H9 (cell line): ENCODE data around the gene SLC36A3. TPM values are rescaled to one million over a fixed set of nuclear protein-coding genes. Genes with fewer than 3 reads are reported as not detected.

Source experiments
- DNase-seq: peaks from one replicate; pipeline ENCODE4 v3.0.0-alpha.2; 2017
- H2AFZ ChIP-seq: one replicate; pipeline ENCODE4 v1.6.1; 2013; ENCODE audit warnings: mild to moderate bottlenecking, low read length, control low read depth, moderate library complexity
- H2AK5ac ChIP-seq: 2 replicates; pipeline ENCODE4 v1.6.1; 2013; ENCODE audit warnings: low read length, control low read depth, mixed read lengths; ENCODE audit not compliant: insufficient read length
- H2BK120ac ChIP-seq: one replicate; pipeline ENCODE4 v1.6.1; 2013; ENCODE audit warnings: low read depth, mild to moderate bottlenecking, low read length, control low read depth, inconsistent platforms; ENCODE audit not compliant: poor library complexity, severe bottlenecking
- H2BK12ac ChIP-seq: 2 replicates; pipeline ENCODE4 v1.6.1; 2013; ENCODE audit warnings: low read length, control low read depth, mixed read lengths, low read depth; ENCODE audit not compliant: insufficient read length
- H2BK15ac ChIP-seq: 2 replicates; pipeline ENCODE4 v1.6.1; 2013; ENCODE audit warnings: low read depth, low read length, control low read depth
- H2BK20ac ChIP-seq: one replicate; pipeline ENCODE4 v1.6.1; 2013; ENCODE audit warnings: low read depth, mild to moderate bottlenecking, low read length, control low read depth, inconsistent platforms; ENCODE audit not compliant: poor library complexity, severe bottlenecking
- H2BK5ac ChIP-seq: 2 replicates; pipeline ENCODE4 v1.6.1; 2013; ENCODE audit warnings: low read length, control low read depth, mixed read lengths; ENCODE audit not compliant: insufficient read length
- H3K14ac ChIP-seq: 2 replicates; pipeline ENCODE4 v1.6.1; 2013; ENCODE audit warnings: low read length, control low read depth; ENCODE audit not compliant: insufficient read depth
- H3K18ac ChIP-seq: 2 replicates; pipeline ENCODE4 v1.6.1; 2013; ENCODE audit warnings: low read depth, mild to moderate bottlenecking, mixed read lengths, low read length, control low read depth; ENCODE audit not compliant: insufficient read length
- H3K23ac ChIP-seq: 2 replicates; pipeline ENCODE4 v1.6.1; 2013; ENCODE audit warnings: low read length, control low read depth, mixed read lengths, low read depth; ENCODE audit not compliant: insufficient read length
- H3K23me2 ChIP-seq: 2 replicates; pipeline ENCODE4 v1.6.1; 2013; ENCODE audit warnings: low read depth, mild to moderate bottlenecking, mixed read lengths, low read length, control low read depth; ENCODE audit not compliant: insufficient read length, poor library complexity, severe bottlenecking
- H3K27ac ChIP-seq: 2 replicates; pipeline ENCODE4 v1.5.1; 2013; ENCODE audit warnings: low read length, control low read depth, mixed read lengths, low read depth; ENCODE audit not compliant: insufficient read length
- H3K27me3 ChIP-seq: 2 replicates; pipeline ENCODE4 v1.6.1; 2013; ENCODE audit warnings: low read length, control low read depth, inconsistent platforms; ENCODE audit not compliant: insufficient read depth
- H3K4ac ChIP-seq: 2 replicates; pipeline ENCODE4 v1.6.1; 2013; ENCODE audit warnings: low read depth, mild to moderate bottlenecking, control low read depth, inconsistent platforms, low read length, moderate library complexity
- H3K4me1 ChIP-seq: 2 replicates; pipeline ENCODE4 v1.6.1; 2013; ENCODE audit warnings: low read length, control low read depth, inconsistent platforms; ENCODE audit not compliant: insufficient read depth
- H3K4me2 ChIP-seq: 2 replicates; pipeline ENCODE4 v1.6.1; 2013; ENCODE audit warnings: low read length, control low read depth, mixed read lengths; ENCODE audit not compliant: insufficient read length, insufficient read depth
- H3K56ac ChIP-seq: 2 replicates; pipeline ENCODE4 v1.6.1; 2013; ENCODE audit warnings: low read depth, mild to moderate bottlenecking, mixed read lengths, low read length, control low read depth; ENCODE audit not compliant: insufficient read length
- H3K79me1 ChIP-seq: 2 replicates; pipeline ENCODE4 v1.6.1; 2013; ENCODE audit warnings: low read depth, mild to moderate bottlenecking, moderate library complexity, low read length, control low read depth, inconsistent platforms; ENCODE audit not compliant: insufficient read depth, poor library complexity, severe bottlenecking
- H3K79me2 ChIP-seq: 2 replicates; pipeline ENCODE4 v1.6.1; 2013; ENCODE audit warnings: low read length, control low read depth, inconsistent platforms; ENCODE audit not compliant: insufficient read depth
- H3K9ac ChIP-seq: 2 replicates; pipeline ENCODE4 v1.6.1; 2013; ENCODE audit warnings: low read length, control low read depth, mixed read lengths; ENCODE audit not compliant: insufficient read length; ENCODE audit errors: extremely low read depth
- H3K9me3 ChIP-seq: one replicate; pipeline ENCODE4 v1.6.1; 2013; ENCODE audit warnings: low read depth, low read length, inconsistent platforms; ENCODE audit not compliant: control insufficient read depth
- H3T11ph ChIP-seq: one replicate; pipeline ENCODE4 v1.6.1; 2013; ENCODE audit warnings: mild to moderate bottlenecking, low read length, control low read depth, inconsistent platforms
- H4K20me1 ChIP-seq: one replicate; pipeline ENCODE4 v1.6.1; 2013; ENCODE audit not compliant: control insufficient read depth, insufficient read length, insufficient read depth
- H4K5ac ChIP-seq: 2 replicates; pipeline ENCODE4 v1.6.1; 2013; ENCODE audit warnings: low read depth, mild to moderate bottlenecking, mixed read lengths, low read length, control low read depth; ENCODE audit not compliant: insufficient read length
- H4K8ac ChIP-seq: replicated peaks from 2 replicates; pipeline ENCODE4 v1.6.1; 2013; ENCODE audit warnings: low read length, control low read depth, mixed read lengths, low read depth; ENCODE audit not compliant: insufficient read length
- H4K91ac ChIP-seq: 2 replicates; pipeline ENCODE4 v1.6.1; 2013; ENCODE audit warnings: low read depth, mild to moderate bottlenecking, moderate library complexity, mixed read lengths, low read length, control low read depth; ENCODE audit not compliant: insufficient read length
- H3K27ac Mint-ChIP-seq, 3 experiments: 2 replicates in 2 of 3; 3 replicates in 1 of 3; pipeline ENCODE4 v1.8.0; 2020 to 2021; ENCODE audit warnings: mixed read lengths in 3 of 3, mild to moderate bottlenecking in 1 of 3, moderate library complexity in 1 of 3
- H3K27me3 Mint-ChIP-seq: 2 replicates; pipeline ENCODE4 v1.8.0; 2021; ENCODE audit warnings: low read depth, mild to moderate bottlenecking, moderate library complexity, mixed read lengths
- H3K36me3 Mint-ChIP-seq, 3 experiments: 2 replicates in 2 of 3; 3 replicates in 1 of 3; pipeline ENCODE4 v1.8.0; 2020 to 2021; ENCODE audit warnings: low read depth in 3 of 3, mixed read lengths in 3 of 3; ENCODE audit not compliant: insufficient read depth in 1 of 3
- H3K4me1 Mint-ChIP-seq, 2 experiments: 2 replicates each; pipeline ENCODE4 v1.8.0; 2020; ENCODE audit warnings: mixed read lengths in 2 of 2
- H3K4me3 Mint-ChIP-seq, 2 experiments: 2 replicates in 1 of 2; 3 replicates in 1 of 2; pipeline ENCODE4 v1.8.0; 2020 to 2021; ENCODE audit warnings: mild to moderate bottlenecking in 2 of 2, mixed read lengths in 2 of 2, moderate library complexity in 1 of 2
- H3K9me3 Mint-ChIP-seq, 2 experiments: 2 replicates in 1 of 2; 3 replicates in 1 of 2; pipeline ENCODE4 v1.8.0; 2020; ENCODE audit warnings: mild to moderate bottlenecking in 2 of 2, mixed read lengths in 2 of 2, moderate library complexity in 1 of 2
- WGBS: extraction: QIAGEN DNeasy Blood & Tissue Kit; methylation state at CpG from one replicate; pipeline ENCODE4 v1.1.7; 2013; ENCODE audit warnings: missing lambda C conversion rate, low lambda C conversion rate, mixed read lengths; ENCODE audit not compliant: insufficient read length; ENCODE audit errors: extremely low coverage; 5-methylcytosine and 5-hydroxymethylcytosine counted together
- total RNA-seq: library from RNA; stranded (reverse); gene quantifications from 2 replicates; pipeline ENCODE4 v1.2.1, GENCODE V29; 2021
- TF ChIP-seq, protein P1 (sequence below): fragments of 200-600 bp; sonication (generic); conservative IDR thresholded peaks from 3 replicates; pipeline ENCODE4 v1.8.0; 2021; ENCODE audit warnings: antibody characterized with exemption, mild to moderate bottlenecking

Gene SLC36A3
- total RNA-seq, 1 experiment from 2014 or later: not detected

DNA sequence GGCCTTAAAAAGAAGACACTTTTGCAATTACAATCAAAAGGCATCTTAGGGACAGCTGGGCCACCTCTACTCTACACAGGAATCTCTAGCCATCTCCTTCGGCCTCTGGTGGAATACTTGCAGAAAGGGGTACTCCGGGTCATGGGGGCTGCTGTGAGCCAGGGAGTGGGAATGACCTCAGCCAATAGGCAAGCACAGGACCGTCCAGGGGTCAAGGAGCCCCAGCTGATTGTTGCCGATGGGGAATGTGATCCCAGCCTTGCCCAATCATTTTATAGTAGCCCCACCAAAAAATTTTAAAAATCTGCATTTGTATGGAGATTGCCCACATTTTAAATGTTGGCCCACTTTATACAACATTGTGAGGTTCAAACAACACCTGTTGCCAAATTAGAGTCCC, 16.9 kb upstream of the SLC36A3 start:
- Histone ChIP-seq H3K9me3 (no peaks in the 10 kb centered on the region), H4K8ac (no peak overlapping the region), H2BK120ac (no peak overlapping the region), H2BK12ac (no peak overlapping the region), H3K23ac (no peak overlapping the region), H2AK5ac (no peak overlapping the region), H3K14ac (no peak overlapping the region), H3T11ph (no peak overlapping the region), H2BK15ac (no peak overlapping the region), H2BK5ac (no peak overlapping the region), H2AFZ (no peak overlapping the region), H4K91ac (no peak overlapping the region), H3K4me2 (no peak overlapping the region), H3K27me3 (no peaks in the 10 kb centered on the region), H4K20me1 (no peaks in the 10 kb centered on the region), H3K27ac (no peak overlapping the region), H3K4me1 (no peaks in the 10 kb centered on the region), H3K79me2 (no peaks in the 10 kb centered on the region), H2BK20ac (no peak overlapping the region), H3K23me2 (no peaks in the 10 kb centered on the region), H3K18ac (no peak overlapping the region), H4K5ac (no peak overlapping the region), H3K4ac (no peak overlapping the region), H3K79me1 (no peaks in the 10 kb centered on the region), H3K9ac (no peak overlapping the region), H3K56ac (no peak overlapping the region)
- WGBS: no CpG with 5 or more reads among the region's 4 CpGs
- TF ChIP-seq, protein P1, sequence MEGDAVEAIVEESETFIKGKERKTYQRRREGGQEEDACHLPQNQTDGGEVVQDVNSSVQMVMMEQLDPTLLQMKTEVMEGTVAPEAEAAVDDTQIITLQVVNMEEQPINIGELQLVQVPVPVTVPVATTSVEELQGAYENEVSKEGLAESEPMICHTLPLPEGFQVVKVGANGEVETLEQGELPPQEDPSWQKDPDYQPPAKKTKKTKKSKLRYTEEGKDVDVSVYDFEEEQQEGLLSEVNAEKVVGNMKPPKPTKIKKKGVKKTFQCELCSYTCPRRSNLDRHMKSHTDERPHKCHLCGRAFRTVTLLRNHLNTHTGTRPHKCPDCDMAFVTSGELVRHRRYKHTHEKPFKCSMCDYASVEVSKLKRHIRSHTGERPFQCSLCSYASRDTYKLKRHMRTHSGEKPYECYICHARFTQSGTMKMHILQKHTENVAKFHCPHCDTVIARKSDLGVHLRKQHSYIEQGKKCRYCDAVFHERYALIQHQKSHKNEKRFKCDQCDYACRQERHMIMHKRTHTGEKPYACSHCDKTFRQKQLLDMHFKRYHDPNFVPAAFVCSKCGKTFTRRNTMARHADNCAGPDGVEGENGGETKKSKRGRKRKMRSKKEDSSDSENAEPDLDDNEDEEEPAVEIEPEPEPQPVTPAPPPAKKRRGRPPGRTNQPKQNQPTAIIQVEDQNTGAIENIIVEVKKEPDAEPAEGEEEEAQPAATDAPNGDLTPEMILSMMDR: no peak
- Mint-ChIP-seq H3K4me3 (no peak overlapping the region), H3K9me3 (no peaks in the 10 kb centered on the region; a peak in 1 of 5 replicates), H3K4me1 (peaks cover 21 to 23% of the 10 kb centered on the region in 2 experiments), H3K27ac (no peak overlapping the region), H3K36me3 (no peaks in the 10 kb centered on the region), H3K27me3 (no peaks in the 10 kb centered on the region)
- no peak for DNase-seq
